T-helper 2 cell (primary cell): ENCODE data around the gene CYSTM1.

Source experiments
- DNase-seq, 5 experiments: peaks; one replicate each; pipeline versions ENCODE4 v3.0.0 to v3.0.0-alpha.2; 2012 to 2022

Gene CYSTM1

DNA sequence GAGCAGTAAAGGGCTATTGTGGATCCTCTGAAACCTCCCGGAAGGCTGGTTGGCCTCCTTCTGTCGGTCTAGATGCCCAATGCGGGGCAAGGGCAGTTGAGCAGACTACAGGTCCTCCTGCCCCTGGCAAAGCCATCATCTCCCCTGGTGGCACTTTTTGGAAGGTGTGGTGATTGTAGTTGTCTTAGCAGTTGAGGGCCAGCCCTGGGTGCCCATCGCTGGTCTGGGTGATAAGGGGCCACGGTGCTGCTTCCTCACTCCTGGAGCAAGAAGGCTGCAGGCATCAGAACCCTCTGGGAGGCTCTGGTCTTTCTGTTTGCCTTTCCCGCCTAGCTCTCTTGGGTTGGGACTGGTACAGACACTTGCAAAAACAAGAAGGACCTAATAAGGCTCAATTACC, 63.8 kb downstream of the CYSTM1 start:
- no peak for DNase-seq

DNA sequence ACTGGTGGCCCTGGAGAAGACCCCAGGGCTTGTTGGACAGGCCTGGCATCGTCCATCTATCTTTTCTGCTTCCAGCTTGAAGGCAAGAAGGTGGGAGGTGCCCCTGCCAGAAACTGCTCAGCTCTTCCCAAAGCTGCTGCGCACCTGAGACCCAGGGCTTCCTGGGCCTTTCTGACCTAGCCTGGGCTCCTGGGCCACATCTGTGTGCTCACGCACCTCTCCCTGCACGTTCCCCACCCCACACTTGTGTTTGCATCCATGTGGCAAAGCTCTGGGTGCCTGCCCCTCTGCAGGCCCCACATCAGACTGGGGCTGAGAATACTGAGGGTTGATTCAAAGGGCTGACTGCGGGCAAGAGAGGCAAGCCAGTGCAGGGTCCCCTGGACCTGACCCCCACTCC, 64.5 kb downstream of the CYSTM1 start:
- no peak for DNase-seq

GRCh38 chr5:140239939-140240700, 65.1 kb downstream of the CYSTM1 start:
- peak in 3 of 5 experiments; percentile 28 to 64 (median 31) for DNase-seq

DNA sequence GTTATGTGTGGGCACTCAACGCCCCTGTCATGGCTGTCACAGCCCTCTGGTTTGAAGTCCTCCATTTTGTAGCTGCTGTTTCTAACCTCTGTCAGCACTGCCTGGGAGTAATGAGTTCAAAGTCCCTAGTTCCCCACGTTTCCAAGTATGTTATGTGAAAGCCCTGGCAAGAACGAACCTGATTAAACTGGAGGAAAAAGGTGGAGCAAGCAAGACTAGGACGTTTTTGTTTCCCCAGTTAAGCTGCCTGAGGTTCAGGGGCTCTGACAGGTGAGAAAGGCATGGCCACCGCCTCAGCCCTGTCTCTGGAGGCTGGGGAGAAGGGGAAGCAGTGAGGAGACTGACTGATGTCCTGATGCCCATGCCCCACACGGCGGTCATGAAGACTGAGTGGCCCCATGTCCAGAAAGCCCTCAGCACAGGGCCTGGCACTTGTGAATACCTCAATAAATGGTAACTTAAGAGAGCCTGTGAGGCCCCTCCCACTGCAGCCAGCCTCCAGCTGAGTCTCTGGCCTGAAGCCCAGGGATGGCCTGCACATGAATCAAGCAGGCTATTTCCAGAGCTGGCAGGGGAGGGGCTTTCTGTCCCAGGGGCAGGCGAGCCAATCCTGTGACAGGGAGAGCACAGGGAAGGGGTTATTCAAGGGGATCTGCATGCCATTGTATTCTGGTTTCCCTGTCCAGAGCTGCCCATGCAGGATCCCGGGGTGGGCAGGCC, 66.2 kb downstream of the CYSTM1 start:
- DNase-seq = no peak

GRCh38 chr5:140242099-140242498, 67.1 kb downstream of the CYSTM1 start:
- DNase-seq = no peak

GRCh38 chr5:140242890-140243585, 68.0 kb downstream of the CYSTM1 start:
- DNase-seq = no peak

GRCh38 chr5:140243706-140244250, 68.8 kb downstream of the CYSTM1 start:
- no peak for DNase-seq

GRCh38 chr5:140244525-140245025, 69.6 kb downstream of the CYSTM1 start:
- DNase-seq = peak; percentile 35 to 80 (median 60)

DNA sequence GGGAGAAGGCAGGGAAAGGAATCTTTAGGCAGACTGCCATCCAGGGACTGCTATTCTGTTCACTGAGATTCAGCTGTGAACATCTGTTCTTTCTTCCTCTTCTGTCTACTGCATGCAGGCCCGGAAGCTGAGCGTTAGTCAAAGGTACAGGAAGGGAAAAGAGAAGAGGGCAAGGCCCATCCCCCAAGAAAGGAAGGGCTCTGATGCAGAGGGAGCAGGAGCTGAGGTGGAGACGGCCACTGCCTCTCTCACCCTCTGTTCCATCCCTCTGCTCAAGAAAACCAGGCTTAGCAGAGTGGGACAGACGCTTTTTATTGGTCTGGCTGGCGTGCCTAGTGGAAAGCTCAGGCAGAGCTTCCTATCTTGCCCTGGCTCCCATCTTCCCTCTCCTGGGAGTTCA, 70.4 kb downstream of the CYSTM1 start:
- DNase-seq = no peak

GRCh38 chr5:140245926-140246325, 70.9 kb downstream of the CYSTM1 start:
- no peak for DNase-seq

DNA sequence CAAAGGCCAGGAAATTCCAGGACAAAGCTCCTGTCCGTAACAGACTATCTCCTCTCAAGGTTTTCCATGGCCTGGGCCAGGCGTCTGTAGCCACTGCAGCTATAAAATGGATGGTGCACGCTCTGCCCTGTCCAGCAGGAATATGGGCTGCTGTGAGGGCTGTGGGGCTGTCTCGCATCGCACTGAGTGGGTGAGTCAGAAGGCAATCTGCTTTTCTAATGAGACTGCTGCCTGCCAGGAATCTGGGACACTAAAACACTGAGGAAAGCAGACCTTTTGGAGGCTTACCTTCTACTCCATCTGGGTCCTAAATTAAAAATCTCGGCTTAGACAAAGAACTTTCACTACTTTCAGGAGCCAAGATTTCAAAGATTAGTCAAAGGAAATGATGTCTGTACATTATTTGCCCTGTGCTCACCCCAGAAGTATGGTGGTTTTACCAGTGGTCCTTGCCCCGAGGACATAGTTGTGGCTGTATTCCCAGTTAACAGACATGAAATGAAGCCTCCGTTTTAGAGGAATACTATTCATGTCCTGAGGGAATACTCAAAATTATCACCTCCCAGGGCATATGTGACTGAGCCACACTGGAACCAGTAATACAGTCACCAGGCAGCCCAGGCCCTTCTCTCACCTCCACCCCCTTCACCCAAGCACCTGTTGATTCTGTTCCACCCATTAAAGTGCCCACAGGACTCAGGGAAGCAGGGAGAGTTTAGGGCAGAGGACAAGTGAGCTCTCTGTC, 71.6 kb downstream of the CYSTM1 start:
- DNase-seq = no peak

DNA sequence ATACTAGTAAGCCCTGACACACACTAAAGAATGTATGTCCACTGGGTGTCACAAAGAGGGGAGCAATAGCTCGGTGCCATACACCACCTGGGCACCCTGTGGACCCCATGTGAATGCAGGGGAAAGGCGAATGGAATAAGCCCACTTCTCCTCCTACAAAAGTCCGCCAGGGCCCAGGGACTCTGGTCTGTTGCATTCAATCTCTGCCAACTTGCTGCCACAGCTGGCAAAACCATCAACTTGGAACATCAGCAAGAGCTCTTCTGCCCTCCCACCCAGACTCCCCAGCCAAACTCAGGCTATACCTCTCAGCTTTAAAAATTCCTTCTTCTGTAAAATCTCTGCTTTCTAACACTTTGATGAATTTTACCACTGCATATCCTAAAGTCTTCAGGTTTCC, 73.4 kb downstream of the CYSTM1 start:
- no peak for DNase-seq

DNA sequence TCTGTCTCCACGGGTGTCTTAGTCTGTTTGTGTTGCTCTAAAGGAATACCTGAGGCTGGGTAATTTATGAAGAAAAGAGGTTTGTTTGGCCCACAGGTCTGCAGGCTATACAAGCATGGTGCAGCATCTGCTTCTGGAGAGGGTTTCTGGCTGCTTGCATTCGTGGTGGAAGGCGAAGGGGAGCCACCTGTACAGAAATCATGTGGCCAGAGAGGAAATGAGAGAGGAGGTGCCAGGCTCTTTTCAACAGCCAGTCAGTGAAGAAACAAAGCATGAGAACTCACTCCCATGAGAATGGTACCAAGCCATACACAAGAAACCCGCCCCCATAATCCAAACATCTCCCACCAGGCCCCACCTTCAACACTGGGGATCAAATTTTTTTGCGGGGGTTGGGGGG, 74.5 kb downstream of the CYSTM1 start:
- DNase-seq = peak in 1 of 5 experiments; percentile 31

GRCh38 chr5:140250386-140250785, 75.4 kb downstream of the CYSTM1 start:
- DNase-seq = no peak

DNA sequence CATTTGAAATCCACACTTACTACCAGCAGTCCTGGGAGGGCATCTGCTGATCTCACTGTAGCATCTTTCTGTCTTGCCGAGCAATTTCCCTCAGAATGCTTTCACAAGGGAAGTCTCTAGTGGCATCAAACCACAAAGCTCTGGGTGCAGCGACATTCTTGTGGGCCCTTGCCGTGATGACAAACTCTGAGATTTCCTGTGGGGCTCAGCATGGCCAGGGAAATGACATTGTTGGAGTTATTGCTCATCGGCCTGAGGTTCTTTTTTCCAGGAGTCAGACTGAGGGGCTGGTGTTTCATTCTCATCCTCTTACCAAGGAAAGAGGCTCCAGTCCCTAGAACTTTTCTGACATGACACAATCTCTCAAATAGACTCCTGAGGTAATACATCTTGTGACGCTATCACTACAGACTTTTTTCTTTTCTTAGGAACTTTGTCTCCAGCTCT, 76.6 kb downstream of the CYSTM1 start:
- DNase-seq = peak in 3 of 5 experiments; percentile 30 to 84 (median 43)

GRCh38 chr5:140252470-140253126, 77.6 kb downstream of the CYSTM1 start:
- no peak for DNase-seq

GRCh38 chr5:140253985-140254384, 79.0 kb downstream of the CYSTM1 start:
- no peak for DNase-seq

GRCh38 chr5:140255460-140256157, 80.6 kb downstream of the CYSTM1 start:
- no peak for DNase-seq

- no peak for DNase-seq
These were observed 81.7 kb downstream of the CYSTM1 start for GRCh38 chr5:140256726-140257125.

GRCh38 chr5:140258016-140258415, 83.0 kb downstream of the CYSTM1 start:
- DNase-seq = no peak

- no peak for DNase-seq
These were observed 83.9 kb downstream of the CYSTM1 start for GRCh38 chr5:140258873-140259272.
